SK-N-SH (cell line): Measurements from ENCODE around the gene ZNF580.

Experiments
- CHD2 ChIP-seq: fragments of 150-350 bp; IDR thresholded peaks from 2 replicates; pipeline ENCODE4 v1.6.1; 2018; ENCODE audit warnings: low read length; ENCODE audit not compliant: partially characterized antibody
- EP300 ChIP-seq, 2 experiments: IDR thresholded peaks; 2 replicates each; pipeline versions ENCODE4 v1.4.0 to v1.6.1; 2012; ENCODE audit warnings: borderline replicate concordance in 1 of 2, low read depth in 1 of 2, low read length in 1 of 2
- EZH2phosphoT487 ChIP-seq: fragments of 200-600 bp; sonication (generic); IDR thresholded peaks from 2 replicates; pipeline ENCODE4 v1.6.1; 2017; ENCODE audit warnings: low read depth, mixed run types, mild to moderate bottlenecking, antibody characterized with exemption, moderate library complexity, borderline replicate concordance
- FOSL2 ChIP-seq: IDR thresholded peaks from 2 replicates; pipeline ENCODE4 v1.4.0; 2012; ENCODE audit warnings: low read depth, mild to moderate bottlenecking, moderate library complexity, borderline replicate concordance
- FOXM1 ChIP-seq: IDR thresholded peaks from 2 replicates; pipeline ENCODE4 v1.4.0; 2012; ENCODE audit warnings: low read depth, mild to moderate bottlenecking
- GABPA ChIP-seq: IDR thresholded peaks from 2 replicates; pipeline ENCODE4 v1.4.0; 2012; ENCODE audit warnings: low read depth, mild to moderate bottlenecking
- JUND ChIP-seq: IDR thresholded peaks from 2 replicates; pipeline ENCODE4 v1.4.0; 2012
- MXI1 ChIP-seq: IDR thresholded peaks from 2 replicates; pipeline ENCODE4 v1.6.1; 2012; ENCODE audit warnings: mild to moderate bottlenecking, low read depth, low read length, improper control_type of control experiment
- NRF1 ChIP-seq: IDR thresholded peaks from 2 replicates; pipeline ENCODE4 v1.6.1; 2012; ENCODE audit warnings: low read depth, mild to moderate bottlenecking, low read length
- POLR2AphosphoS5 ChIP-seq: IDR thresholded peaks from 2 replicates; pipeline ENCODE4 v1.6.1; 2012; ENCODE audit warnings: low read depth, low read length
- REST ChIP-seq: IDR thresholded peaks from 2 replicates; pipeline ENCODE4 v1.6.1; 2012; ENCODE audit warnings: mild to moderate bottlenecking, low read depth, low read length, moderate library complexity
- USF2 ChIP-seq: fragments of 150-350 bp; IDR thresholded peaks from 2 replicates; pipeline ENCODE4 v1.6.1; 2017; ENCODE audit warnings: antibody characterized with exemption, low read length, low read depth, borderline replicate concordance
- TF ChIP-seq, protein P1 (sequence below): fragments of 200-600 bp; sonication (generic); IDR thresholded peaks from 2 replicates; pipeline ENCODE4 v1.6.1; 2017; ENCODE audit warnings: antibody characterized with exemption, mild to moderate bottlenecking, moderate library complexity

- TF ChIP-seq EZH2phosphoT487 (no peak), FOSL2 (no peak), POLR2AphosphoS5 (no peak), FOXM1 (no peak), USF2 (no peak), EP300 (IDR thresholded peaks at IDR 0.05; ENCODE audit: borderline replicate concordance in 1 of 2, low read depth in 1 of 2, low read length in 1 of 2) (no peak), NRF1 (no peak), REST (no peak), GABPA (no peak), MXI1 (no peak), CHD2 (no peak), JUND (no peak)
- TF ChIP-seq, protein P1, sequence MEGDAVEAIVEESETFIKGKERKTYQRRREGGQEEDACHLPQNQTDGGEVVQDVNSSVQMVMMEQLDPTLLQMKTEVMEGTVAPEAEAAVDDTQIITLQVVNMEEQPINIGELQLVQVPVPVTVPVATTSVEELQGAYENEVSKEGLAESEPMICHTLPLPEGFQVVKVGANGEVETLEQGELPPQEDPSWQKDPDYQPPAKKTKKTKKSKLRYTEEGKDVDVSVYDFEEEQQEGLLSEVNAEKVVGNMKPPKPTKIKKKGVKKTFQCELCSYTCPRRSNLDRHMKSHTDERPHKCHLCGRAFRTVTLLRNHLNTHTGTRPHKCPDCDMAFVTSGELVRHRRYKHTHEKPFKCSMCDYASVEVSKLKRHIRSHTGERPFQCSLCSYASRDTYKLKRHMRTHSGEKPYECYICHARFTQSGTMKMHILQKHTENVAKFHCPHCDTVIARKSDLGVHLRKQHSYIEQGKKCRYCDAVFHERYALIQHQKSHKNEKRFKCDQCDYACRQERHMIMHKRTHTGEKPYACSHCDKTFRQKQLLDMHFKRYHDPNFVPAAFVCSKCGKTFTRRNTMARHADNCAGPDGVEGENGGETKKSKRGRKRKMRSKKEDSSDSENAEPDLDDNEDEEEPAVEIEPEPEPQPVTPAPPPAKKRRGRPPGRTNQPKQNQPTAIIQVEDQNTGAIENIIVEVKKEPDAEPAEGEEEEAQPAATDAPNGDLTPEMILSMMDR, result no peak
Measured at GRCh38 chr19:55656552-55656951, 15.8 kb downstream of the ZNF580 start.
